NCI-H2081 (cell line): ENCODE data around the gene DAPK1.

Source experiments
- DNase-seq, 2 experiments: peaks; one replicate each; lab custom pipeline; 2025; lab: John Stamatoyannopoulos, UW

DAPK1 gene

DNA sequence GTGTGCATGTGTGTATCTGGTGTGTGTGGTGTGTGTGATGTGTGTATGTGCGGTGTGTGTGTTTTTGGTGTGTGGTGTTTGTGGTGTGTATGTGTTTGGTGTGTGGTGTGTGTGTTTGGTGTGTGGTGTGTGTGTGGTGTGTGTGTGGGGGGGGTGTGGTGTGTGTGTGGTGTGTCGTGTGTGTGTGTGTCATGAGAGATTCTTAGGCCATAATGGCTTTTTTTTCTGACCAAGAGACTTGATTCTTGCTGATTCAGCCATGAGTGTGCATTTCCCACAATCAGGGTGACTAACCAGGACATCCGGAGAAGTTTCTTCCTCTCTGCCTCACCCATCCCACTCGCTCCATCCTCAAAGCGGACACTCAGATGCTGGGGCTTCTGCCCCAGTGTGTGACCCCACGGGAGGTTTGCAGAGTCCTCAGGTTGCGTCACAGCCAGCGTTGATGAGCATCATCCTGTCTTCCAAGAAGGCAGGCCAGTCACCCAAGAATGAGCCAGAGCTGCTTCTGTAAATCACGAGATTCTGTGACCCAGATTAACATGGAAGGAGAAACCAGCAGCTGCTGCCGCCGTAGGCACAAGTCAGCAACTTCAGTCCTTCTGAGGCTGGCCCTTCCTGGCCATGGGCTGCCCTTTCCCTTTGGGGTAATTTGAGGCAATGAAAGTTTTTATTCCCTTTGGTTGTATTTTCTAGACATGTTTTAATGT, 215.8 kb downstream of the DAPK1 start:
- DNase-seq = no peak

DNA sequence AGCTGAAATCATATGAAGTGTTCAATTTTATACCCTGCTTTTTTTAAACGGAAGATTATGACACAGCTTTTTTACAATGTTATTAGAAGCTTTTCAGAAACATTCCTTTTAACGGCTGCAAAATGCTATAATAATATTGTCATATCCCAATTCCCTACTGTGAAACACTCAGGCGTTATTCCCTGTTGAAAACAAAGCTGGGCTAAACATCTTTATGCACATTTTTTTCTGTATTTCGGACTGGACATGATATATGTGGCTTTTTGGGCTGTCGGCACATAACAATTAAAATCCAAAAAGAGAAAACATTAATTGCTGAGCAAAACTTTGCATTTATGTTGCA, 216.3 kb downstream of the DAPK1 start:
- DNase-seq = no peak

DNA sequence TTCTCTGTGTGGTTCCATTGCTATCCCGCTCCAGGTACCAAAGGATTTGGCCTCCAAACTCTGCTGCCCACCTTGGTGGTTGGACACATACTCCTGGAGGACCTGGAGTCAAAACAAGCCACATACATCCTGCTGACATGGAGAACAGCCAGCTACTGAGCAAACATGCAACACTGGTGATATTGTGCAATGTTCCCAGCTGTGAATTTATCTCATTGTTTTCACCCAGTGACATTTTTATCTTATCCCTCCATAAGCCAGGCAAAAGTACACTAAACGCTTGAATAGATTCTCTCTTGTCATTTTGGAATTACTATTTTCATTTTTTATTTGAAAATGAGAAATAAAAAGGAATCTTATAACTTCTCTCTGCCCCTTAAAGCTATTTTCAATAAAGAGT, 217.2 kb downstream of the DAPK1 start:
- DNase-seq = peak in 1 of 2 experiments; percentile 24

DNA sequence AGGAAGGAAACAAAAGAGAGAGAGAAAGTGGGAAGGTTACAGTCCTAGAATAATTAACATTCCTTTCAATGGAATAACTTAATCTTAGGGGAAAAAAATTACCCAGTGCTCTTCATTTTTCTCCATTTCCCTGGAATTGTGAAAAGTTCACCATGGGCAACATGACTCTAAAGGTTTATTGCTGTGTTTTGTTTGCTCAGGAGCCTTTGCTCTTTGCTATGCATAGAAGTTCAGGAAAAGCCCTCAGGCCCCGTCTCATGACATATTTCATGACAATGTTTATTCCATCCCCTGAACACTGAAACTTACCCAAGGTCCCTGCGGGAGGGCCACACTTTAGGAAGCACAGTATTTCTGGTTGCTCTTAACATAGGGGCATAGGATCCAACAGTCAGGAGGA, 218.5 kb downstream of the DAPK1 start:
- DNase-seq = no peak

DNA sequence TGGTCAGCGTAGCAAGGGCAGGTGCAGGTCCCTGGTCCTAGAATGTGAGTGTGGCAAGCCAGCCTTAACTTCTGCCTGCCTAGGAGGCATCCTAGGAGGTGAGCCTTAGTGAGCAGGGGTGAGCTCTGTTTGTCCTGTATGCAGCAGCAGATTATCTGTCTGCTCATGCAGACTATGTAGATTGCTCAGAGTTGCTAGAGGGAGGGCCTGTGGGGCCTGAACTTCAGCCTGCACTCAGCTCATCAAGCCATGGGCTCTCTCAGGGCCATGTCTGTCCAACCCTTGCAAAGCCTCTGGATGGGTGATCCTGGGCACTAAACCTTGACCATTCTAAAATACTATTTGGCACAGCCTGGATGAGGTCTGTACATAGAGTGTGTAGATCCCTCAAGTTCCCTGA, 219.8 kb downstream of the DAPK1 start:
- no peak for DNase-seq

DNA sequence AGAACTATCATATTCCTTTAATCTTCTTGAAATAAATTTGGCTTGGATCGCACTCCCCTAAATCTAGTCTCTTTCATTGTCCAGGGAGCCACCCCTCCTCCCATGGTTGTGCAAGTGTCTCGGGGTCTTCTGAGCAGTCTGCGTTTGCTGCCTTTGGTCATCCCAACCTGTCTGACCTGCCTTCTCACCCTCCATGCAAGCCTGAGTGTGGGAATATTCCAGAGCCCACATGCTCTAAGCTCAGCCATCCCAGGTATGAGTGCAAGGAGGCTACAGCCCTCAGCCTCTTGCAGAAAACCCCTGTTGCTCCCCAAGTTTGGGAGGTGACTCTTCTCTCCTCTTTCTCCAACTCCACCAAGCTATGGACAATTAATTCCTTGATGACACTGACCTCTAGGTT, 220.6 kb downstream of the DAPK1 start:
- no peak for DNase-seq

DNA sequence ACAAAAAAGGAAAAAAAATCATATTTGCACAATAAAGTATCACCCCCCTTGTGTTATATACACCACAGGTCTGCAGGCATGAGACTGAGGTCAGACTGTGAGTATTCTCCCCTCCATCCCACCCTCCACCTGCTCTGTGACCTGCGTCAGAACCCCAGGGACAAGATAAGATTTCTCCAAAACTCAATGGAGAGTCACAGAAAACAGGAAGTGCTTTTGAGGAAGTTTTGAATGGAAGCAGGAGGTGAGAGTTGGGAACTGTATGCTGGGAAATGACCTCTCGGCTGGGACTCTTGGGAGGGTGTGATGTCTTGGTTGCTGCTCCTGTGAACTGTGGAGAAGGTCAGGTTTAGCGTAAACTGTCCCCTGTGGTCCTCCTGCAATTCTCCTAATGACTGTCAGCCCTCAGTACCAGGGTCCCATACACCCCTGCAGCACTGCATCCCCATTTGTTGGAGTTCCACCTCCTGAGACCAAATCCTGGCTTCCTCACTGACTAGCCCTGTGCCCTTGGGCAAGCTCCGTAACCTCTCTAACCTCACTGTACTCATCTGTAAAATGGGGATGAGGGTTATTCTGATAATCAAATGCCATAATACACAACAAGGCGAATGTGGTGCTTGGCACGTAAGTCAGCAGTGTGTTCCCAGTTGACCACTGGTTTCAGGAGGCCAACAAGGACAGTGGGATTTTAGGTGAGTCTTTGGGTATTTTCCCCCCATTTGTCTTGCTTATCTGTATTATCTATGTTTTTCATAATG, 221.4 kb downstream of the DAPK1 start:
- no peak for DNase-seq

DNA sequence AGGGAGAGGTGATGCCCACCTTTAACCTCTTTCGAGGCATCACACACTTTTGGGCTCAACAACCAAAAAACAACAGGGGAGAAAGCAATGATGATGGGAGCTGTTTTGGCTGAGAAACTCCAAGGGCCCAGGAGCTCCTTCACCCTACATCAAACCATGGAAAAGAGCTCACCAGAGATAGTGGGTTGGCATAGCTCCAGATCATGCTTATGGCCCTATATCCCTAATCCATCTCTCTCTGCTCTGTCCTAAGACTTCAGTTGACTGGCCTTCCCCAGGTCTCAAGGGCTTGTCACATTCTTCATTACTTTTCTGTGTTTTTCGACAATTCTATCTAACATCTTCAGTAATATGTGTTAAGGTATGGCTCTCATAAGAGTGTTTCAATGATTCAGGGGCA, 222.5 kb downstream of the DAPK1 start:
- no peak for DNase-seq

DNA sequence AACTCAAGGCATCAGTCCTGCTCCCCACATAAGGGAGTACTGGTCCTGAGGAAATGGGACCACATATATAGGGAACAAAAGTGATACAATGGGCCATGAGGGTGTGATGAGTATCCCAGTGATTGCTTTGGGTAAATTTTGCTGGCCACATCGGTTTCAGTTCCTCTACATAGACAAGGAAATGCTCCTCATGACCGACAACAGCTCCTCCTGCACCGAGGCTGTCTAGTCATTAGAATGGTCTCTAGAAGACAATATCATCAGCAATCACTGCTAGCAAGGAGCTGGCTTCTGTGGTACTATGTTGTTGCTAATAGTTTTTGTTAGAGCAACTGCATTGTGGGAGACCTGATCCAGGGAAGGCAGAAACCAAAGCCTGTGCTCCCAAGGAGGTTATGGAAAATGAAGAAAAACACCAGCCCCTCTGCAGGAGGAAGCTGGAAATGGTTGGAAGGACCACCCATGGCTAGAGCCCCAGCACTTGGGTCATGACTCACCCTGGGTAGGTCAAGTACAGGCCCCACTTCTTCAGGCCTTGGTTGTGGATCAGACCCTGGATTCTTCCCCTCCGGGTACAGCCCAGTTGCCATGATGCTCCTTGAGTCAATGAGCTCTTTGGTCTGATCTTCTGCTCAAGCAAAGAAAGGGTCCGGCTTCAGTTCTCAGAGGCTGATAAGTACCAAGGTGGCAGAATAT, 224.9 kb downstream of the DAPK1 start:
- DNase-seq = no peak

DNA sequence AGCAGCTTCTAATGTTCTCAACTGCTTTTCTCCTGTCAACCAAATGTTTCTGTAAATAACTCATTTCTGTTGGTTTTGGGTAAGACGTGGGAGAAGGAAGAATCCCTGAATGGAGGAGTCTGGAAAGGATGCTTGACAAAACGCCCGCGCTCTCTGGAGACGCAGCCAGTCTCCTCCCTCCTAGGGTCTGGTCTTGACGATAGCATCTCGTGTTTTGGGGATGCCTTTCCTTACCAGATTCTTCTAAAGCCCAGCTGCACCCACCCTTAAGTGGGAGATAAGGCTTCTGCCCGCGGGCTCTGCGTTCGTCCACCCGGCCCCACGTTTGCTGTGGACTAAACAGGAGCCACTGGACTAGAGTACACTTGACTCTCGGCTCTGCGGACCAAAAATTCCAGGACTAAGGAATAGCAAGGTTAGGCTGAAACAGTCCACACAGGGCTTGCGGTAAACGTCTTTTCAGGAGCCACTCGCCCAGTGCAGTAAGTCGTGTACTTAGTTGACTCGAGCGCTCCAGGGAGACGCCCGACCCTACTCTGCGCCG, 227.8 kb downstream of the DAPK1 start:
- no peak for DNase-seq

DNA sequence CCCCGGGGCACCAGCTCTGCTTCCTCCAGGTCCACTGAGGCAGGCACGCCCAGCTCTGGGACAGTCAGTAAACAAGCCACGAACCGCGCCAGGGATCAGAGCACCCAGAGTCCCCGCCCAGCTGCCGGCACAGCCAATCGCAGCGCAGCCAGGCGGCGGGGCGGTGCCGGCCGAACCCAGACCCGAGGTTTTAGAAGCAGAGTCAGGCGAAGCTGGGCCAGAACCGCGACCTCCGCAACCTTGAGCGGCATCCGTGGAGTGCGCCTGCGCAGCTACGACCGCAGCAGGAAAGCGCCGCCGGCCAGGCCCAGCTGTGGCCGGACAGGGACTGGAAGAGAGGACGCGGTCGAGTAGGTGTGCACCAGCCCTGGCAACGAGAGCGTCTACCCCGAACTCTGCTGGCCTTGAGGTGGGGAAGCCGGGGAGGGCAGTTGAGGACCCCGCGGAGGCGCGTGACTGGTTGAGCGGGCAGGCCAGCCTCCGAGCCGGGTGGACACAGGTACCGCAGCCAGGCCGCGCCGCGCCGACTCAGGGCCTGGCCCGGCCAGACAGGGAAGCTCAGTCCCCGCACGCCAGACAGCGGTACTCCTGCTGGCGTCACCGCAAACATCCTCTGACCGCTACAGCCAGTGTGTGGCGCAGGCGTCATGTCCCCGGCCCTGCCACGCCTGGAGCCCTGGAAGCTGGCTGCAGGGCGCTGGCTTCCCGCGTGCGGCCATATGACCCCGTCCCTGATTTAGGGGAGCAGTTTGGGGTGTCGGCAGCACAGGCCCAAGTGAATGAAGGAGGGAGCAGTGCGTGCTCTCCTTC, 228.4 kb downstream of the DAPK1 start, which contains the start of gene CTSL:
Gene CTSL, plus strand, starts transcription at position 220 of the 810 bp plus-strand sequence. CDS start 1,485 bp downstream, outside the sequence.
- peak; percentile 17 to 52 for DNase-seq

DNA sequence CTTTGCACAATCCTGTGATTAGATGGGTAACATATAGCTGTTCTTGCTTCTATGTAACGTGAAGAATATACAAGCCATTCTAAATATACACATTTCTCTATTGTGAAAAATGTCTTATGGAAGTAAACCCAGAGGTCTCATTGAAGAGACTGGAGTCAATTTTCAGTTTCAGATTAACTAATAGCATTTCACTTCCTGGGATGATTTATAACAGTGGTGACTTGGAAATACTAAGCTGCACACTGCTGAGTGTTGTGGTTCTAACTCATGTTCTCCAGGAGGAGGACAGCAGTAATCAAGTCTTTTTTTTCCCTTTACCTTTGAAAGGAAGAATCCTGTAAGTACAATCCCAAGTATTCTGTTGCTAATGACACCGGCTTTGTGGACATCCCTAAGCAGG, 231.6 kb downstream of the DAPK1 start:
- no peak for DNase-seq

DNA sequence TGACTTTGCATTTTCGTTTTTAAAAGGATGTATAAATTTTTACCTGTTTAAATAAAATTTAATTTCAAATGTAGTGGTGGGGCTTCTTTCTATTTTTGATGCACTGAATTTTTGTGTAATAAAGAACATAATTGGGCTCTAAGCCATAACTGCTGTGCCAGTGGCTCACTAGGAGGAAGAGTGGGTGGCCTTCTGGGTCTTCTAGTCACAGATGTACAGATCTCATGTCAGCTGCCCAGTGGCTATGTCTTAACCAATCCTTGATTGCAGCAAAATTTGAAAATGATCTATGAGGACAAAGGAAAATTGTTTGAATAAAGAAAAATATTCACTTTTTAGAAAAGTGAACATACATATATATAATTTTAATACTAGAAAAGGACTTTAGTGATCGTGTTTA, 233.7 kb downstream of the DAPK1 start:
- no peak for DNase-seq

DNA sequence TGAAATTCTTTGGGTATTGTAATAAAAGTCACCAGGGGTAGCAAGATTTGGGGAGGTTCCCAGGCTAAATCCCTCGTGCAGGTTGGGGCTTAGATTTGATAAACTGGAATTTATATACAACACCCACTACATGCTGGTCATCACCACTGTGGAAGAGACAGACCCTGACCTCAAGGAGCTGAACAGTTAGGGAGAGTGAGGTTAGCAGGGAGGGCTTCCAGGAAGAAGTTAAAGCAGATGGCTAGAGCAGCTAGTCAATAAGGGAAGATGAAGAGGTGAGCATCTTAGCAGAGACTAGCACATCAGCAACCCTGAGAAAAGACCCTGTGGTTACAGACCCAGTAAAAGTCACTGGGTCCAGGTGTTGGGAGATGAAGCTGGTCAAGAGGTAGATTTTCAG, 234.7 kb downstream of the DAPK1 start:
- no peak for DNase-seq

DNA sequence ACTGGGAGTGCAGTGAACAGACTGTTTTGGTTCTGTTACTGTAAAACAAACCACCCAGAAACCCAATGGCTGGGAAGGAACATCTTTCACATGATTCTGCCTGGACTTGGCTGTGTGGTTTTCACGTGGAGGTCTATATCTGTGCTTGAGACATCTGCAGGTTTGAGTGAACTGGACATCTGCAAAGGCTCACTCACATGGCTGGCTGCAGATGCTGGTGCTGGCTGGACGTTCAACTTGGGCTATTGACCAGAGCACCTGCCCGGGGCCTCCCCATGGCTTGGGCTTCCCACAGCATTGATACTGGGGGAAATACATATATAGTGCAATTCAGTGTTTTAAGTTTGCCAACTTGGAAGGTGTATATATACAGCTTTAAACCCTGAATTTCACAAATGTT, 235.1 kb downstream of the DAPK1 start:
- DNase-seq = no peak

DNA sequence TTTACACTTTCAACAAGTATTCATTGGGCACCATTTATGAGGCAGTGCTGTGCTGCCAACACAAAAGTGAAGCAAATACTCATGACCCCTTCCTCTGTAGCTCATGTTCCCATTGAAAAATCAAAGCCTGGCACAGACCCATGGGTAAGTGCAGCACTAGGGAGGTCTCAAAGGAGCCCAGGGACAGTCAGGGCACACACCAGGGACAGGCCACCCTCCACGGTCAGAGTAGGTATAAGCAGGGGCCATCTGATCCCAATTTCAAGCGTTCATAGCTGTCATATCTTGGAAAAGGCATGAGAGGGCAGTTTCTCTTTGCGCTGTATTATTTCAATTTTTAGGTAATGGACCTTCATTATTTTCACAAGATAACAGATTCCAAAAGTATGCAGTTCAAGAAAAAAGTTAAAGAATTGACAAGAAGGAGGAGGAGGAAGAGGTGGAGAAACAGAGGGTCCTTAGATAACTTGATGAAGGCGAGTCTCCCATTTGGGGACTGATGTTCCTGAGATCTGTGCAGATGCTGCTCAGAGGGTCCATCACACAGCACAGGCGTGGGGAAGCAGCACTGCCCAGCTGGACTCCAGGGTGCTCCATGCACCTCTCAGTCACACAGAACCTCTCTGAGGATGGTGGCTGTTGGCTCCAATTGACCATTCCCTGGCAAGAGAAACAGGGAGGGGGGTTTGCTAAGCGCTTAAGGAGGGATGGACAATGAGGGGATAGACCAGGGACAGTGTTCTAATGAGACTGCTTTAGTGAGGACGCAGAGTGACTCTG, 235.8 kb downstream of the DAPK1 start:
- DNase-seq = no peak

DNA sequence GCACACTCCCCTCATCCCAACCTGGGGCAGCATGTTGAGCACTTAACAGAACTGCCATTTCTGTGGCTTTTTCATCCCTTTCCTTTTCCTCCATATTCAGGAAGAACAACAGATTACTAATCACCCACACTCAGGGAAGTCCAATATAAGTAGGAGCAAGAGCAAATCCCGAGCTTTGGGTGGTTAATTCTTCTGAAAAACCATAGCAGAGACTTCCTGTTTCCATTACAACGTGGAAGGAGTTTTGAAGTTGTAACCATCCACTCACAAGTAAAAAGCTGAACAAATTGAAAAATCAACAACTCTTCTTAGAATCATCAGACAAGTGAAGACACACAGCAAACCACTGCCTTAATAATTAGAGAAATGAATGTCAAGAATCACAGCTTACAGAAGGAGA, 236.4 kb downstream of the DAPK1 start:
- no peak for DNase-seq

DNA sequence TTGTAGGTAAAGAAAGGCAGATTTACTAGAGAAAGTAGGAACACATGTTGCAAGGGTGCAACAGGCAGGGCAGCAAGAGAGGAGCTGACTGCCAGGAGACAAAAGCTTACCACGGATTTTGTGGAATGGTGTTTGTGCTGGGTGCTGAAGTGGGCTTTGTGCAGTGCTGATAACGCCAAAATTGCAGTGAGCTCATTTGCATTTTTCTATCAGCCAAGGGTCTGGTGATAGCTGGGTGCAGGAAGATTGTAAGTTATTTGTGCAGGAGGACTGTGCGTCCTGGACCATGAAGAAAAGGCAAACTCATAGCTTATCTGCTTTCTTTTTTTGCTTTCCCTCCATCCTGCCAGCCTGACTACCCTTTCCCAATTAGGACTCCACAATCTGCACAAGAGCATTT, 241.9 kb downstream of the DAPK1 start:
- DNase-seq = no peak

DNA sequence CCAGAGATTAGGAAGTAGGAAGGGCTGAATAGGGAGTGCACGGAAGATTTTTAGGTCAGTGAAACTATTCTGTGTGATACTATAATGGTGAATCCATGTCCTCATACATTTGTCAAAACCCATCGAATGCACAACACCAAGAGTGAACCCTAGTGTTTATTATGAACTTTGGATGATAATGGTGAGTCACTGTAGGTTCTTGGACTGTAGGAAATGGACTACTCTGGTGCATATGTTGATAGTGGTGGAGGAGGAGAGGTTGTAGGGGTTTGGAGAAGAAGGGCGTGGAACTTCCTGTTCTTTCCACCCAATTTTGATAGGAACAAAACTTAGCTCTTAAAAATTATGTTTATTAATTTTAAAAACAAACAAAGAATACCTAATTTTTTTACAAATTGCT, 242.5 kb downstream of the DAPK1 start:
- DNase-seq = no peak

DNA sequence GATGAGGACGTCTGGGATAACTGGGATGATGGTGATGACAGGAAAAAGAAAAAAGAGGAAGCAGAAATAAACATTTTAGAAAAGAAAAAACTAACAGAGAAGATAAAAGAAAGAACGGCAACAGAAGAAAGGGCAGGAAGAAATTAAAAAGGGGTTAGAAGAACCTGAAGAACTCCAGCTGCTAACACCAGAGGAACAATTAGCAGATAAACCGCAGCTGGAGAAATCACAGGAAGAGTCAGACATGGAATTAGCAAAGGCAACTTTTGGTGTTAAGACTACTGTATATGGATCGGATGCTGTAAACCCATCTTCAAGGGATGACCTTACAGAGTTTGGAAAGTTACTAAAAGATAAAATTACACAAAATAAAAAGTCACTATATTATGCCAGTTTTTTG, 243.7 kb downstream of the DAPK1 start:
- DNase-seq = no peak

DNA sequence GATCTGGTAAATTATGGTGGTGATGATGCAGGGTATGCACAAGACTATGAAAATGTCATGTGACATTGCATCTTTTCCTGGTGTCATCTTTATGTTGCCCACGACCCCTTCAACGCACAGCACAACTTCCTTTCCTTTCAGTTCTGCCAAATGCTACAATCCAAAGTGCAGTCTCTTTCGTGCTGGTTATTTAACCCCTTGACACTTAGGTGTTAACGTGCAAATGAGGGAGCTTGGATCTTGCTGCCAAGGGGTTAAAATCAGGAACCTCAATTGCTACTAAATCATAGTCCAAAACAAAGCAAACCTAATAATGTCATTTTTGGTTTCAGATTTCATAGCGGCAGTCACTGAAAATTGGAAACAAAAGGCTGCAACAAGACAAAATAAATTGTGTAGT, 244.2 kb downstream of the DAPK1 start:
- no peak for DNase-seq
